GM23248 (cell line): ENCODE measurements around the gene ZSCAN2.

Source experiments
- EZH2 ChIP-seq: fragments of 200-600 bp; sonication (generic); IDR thresholded peaks from 2 replicates; pipeline ENCODE4 v1.6.1; 2018; ENCODE audit warnings: antibody characterized with exemption, mild to moderate bottlenecking; ENCODE audit not compliant: insufficient read depth, poor library complexity, severe bottlenecking
- EZH2phosphoT487 ChIP-seq: fragments of 200-600 bp; sonication (generic); IDR thresholded peaks from 2 replicates; pipeline ENCODE4 v1.6.1; 2018; ENCODE audit warnings: antibody characterized with exemption, moderate library complexity, mild to moderate bottlenecking, low read depth; ENCODE audit not compliant: insufficient read depth

GRCh38 chr15:84645997-84646396 is 45.2 kb downstream of the ZSCAN2 start:
- TF ChIP-seq EZH2 (no peak), EZH2phosphoT487 (no peak)
